Gastroesophageal sphincter (tissue), 3 donors: ENCODE data around the gene TOE1.

Source experiments
- POLR2A ChIP-seq, 2 donors: fragments of 450-650 bp; IDR thresholded peaks; one replicate each; pipeline ENCODE4 v1.6.1; 2017; ENCODE audit warnings: antibody characterized with exemption in 2 of 2, mild to moderate bottlenecking in 2 of 2, moderate library complexity in 1 of 2
- POLR2AphosphoS5 ChIP-seq: sonication (generic); formaldehyde crosslinking; IDR thresholded peaks from one replicate; pipeline ENCODE4 v1.6.1; 2017; ENCODE audit warnings: antibody characterized with exemption
- TF ChIP-seq, protein P1 (sequence below), 4 experiments: fragments of 200-600 bp in 2 of 4; fragments of 450-650 bp in 2 of 4; sonication (generic) in 1 of 4; IDR thresholded peaks; one replicate each; pipeline ENCODE4 v1.5.1; 2017 to 2019; ENCODE audit warnings: antibody characterized with exemption in 4 of 4, mild to moderate bottlenecking in 2 of 4, moderate library complexity in 2 of 4

DNA sequence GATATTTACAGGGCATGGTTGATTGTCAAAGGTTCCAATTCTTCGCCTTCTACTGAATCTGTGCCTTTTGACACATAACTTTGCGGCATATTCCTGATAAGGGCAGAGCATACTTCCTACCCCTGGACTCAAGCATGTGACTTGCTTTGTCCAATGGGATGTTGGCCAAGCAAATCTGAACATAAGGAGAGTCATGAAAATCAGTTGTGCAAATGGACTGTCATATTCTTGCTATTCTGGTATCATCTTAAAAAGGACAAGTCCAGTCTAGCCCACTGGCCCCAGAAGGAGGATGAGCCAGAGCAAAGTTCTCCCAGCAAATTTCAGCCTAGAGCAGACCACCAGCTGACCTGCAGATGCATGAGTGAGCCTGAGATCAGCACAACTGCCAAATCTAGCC is 41.3 kb downstream of the TOE1 start:
- no peak for TF ChIP-seq POLR2A (IDR thresholded peaks at IDR 0.05)
- TF ChIP-seq, protein P1, sequence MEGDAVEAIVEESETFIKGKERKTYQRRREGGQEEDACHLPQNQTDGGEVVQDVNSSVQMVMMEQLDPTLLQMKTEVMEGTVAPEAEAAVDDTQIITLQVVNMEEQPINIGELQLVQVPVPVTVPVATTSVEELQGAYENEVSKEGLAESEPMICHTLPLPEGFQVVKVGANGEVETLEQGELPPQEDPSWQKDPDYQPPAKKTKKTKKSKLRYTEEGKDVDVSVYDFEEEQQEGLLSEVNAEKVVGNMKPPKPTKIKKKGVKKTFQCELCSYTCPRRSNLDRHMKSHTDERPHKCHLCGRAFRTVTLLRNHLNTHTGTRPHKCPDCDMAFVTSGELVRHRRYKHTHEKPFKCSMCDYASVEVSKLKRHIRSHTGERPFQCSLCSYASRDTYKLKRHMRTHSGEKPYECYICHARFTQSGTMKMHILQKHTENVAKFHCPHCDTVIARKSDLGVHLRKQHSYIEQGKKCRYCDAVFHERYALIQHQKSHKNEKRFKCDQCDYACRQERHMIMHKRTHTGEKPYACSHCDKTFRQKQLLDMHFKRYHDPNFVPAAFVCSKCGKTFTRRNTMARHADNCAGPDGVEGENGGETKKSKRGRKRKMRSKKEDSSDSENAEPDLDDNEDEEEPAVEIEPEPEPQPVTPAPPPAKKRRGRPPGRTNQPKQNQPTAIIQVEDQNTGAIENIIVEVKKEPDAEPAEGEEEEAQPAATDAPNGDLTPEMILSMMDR (IDR thresholded peaks at IDR 0.05), result no peak
- TF ChIP-seq POLR2AphosphoS5, result no peak
